GM19463 (cell line): ENCODE data around the gene CTNNB1.
A peak's percentile ranks its signal among the peaks of the same experiment; 100 is the strongest.

Source experiments
- ATAC-seq: cut with Tn5 transposase; IDR thresholded peaks from one replicate; pipeline ENCODE4 v1.9.1; 2021; ENCODE audit warnings: mild to moderate bottlenecking, moderate library complexity; ENCODE audit not compliant: unreplicated experiment

Gene CTNNB1

DNA sequence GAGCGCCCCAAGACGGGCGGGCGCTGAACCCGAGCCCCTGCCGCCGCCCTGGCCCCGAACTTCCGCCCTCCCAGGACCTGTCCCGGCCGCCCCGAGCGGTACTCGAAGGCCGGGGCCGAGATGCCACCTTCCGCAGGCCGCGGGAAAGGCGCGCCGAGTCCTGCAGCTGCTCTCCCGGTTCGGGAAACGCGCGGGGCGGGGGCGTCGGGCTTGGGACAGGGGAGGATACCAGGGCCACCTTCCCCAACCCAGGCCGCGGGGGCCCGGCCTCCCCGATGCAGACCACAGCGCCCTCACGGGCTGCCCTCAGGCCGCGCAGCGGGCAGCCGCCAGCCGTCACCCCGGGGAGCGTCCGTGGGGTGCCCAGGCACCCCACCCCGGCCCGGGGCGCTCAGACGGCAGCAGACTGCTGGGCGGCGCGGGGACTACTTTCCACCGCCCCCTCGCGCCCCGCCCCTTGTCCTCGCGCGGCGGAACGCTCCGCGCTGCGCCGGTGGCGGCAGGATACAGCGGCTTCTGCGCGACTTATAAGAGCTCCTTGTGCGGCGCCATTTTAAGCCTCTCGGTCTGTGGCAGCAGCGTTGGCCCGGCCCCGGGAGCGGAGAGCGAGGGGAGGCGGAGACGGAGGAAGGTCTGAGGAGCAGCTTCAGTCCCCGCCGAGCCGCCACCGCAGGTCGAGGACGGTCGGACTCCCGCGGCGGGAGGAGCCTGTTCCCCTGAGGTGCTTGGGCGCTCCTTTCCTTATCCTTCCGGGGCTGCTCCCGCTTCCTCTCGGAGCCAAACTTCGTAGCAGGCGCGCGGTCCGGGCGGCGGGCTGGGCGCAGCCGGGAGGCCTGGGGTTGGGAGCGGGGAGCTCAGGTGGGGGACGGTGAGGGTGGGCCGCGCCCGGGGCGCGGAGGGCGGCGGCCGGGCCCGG, at the start of gene CTNNB1:
TSS of gene CTNNB1 (plus strand) at position 556 of the 916 bp plus-strand sequence. CDS start 24,564 bp downstream, outside the sequence.
- peak; percentile 61 for ATAC-seq

DNA sequence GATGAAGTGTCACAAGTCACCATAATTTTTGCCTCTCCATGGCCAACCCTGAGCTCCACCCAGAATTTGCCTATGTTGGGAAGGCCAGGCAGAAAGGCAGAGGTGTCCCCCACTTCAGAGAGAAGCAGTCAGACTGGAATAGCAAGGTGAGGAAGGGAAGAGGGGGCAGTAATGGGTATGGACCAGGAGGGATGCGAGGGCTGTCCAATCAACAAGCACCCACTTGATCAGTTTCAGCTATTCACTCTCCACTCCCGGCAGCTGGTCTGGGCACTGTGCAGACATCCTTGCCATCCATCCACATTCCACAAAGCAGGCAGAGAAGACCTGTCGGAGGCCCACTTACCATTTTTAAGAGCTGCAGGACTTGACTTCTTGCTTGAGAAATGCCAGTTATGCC, 43.5 kb upstream of the CTNNB1 start:
- no peak for ATAC-seq

DNA sequence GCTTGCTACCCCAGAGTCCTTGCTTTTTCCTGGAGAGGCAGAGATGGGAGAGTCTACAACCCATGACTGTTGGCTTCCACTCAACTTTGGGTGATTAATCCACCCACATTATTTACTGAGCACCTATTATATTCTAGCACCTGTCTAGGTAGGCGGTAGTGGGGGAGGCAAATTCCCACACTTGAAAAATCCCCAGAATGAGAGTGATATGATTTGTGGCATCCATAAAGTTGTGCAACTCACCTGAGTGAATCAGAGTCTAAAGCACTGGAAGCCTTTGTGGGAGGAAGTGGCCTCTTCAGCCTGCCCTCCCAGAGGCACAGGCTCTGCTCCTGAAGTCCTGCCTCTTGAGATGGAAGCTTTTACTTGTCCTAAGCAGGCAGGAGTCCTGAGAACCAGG, 40.4 kb upstream of the CTNNB1 start:
- no peak for ATAC-seq

DNA sequence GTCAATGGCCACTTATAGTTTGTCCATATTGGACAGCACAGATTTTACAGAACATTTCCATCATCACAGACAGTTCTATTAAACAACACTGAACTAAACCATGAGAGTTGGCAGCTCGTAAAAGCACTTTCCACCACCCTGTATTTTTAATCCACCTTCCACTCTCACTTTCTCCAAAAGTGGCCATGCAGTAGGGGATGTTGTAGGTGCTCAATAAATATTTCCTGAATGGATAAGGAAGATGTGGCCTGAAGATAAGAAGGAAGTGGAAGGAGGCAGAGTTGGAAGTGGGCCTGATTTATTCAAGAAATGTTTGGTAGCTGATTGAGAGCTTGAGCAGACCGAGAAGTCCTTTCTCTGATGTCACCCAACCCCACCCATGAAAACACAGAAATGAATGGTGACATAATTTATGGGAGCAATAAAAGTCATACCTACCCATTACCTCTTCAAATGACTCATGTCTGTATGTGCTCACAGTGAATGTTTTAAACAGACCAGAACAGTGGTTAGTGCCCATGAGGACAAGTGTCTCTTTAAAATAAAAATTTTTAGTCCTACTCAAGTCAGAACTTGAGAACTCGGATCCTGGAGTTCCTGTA, 39.6 kb upstream of the CTNNB1 start:
- ATAC-seq: no peak

DNA sequence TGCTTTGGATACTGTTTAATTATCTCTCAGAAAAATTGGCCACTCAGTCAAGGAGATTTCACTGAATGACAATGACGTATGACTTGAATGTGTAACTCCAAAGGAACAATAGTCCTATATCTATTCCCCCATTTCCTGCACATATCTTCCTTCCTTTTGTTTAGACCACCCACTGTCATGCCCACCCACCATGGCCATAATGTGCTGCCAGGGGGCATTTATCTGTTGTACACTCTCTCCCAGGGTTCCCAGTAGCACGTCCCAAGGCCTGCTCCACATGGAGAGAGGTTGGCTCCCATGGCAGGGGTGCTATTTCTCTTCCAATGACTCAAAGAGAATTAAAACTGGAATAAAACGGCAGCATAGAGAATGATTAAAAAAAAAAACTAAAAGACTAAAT, 36.8 kb upstream of the CTNNB1 start:
- ATAC-seq: no peak

DNA sequence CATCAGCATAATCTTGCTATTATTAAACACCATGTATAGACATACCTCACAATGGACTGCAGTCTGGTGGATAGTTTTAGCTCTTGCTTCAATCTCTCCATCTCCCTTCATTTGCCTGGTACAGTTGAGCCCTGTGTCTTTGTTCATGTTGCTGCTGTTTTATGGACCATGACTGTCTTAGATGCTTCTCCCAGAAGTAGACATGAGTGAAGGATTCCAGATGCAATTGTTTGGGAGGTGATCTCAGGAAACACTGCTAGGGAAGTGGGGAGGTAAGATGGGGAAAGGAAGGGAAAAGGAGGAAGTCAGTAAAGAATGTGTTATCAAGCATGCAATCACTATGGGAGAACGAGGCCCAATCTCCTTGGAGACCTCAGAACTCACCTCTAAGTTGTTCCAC, 36.3 kb upstream of the CTNNB1 start:
- no peak for ATAC-seq

DNA sequence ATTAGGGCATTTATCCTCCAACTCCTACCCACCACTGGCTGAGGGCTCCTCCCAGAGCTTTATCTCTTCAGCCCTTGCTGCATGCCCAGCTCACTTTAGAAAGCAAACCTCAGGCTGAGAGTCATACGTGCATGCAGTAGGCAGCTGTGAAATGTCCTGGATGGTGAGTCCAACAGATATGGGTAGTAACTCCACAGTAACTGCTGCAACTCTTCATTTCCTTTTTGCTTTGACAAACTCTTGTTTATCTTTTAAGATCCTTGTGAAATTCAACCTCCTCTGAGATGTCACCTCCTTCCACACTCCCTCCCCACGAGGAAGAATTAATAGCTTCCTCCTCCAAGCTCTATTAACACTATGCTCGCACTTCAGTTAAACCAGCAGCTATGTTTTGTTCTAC, 35.9 kb upstream of the CTNNB1 start:
- ATAC-seq: no peak

DNA sequence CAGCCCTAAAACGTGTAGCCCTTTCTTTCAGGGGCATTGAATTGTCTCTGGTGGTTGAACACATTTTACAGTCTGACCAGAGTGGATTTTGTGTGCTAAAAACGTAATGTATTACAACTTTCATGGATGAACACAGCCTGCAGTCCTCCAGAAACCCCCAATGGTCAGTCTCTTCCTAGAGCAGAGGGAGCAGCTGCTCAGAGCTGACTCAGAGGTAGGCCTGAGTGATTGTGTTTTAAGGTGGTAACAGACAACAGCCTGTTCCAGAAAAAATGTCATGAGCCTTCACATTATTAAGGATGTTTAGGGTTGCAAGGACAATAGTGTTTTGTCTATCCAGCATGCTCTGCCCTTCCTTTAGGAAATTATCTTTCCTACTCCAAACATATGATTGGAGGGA, 34.5 kb upstream of the CTNNB1 start:
- no peak for ATAC-seq

DNA sequence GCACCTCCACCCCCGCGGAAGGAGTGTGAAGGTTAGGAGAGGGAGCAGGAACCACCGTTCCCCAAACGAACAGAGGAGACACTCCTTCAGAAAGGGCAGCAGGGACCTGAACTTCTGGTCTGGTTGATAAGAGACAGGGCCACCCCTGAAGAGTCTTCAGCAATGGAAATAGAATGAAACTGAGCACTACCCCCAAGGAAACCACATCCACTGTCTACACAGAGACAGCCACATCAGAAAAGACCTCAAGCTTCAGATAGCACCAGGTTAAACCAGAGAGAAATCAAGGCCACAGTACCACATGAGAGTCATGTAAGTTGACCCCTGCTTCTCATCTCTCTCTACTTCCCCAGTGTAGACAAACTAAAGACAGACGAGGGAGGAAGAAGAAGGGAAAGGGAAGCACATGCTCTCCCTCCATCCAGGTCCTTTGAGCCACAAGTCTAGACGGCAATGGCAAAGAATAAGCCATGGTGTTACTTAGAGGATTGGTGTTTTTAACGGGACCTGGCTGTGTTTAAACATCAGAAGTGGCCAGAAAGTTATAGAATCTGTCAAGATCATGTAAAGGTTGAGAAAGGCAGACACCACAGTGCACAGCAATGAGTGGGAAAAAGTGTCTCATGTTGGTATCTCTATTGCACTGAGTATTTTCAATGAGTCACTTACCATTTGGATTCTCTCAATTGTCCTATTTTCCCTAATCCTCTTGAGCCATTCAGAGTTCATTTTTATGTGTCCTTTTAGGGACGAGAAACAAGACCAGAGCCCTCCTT, 31.4 kb upstream of the CTNNB1 start:
- ATAC-seq: no peak

DNA sequence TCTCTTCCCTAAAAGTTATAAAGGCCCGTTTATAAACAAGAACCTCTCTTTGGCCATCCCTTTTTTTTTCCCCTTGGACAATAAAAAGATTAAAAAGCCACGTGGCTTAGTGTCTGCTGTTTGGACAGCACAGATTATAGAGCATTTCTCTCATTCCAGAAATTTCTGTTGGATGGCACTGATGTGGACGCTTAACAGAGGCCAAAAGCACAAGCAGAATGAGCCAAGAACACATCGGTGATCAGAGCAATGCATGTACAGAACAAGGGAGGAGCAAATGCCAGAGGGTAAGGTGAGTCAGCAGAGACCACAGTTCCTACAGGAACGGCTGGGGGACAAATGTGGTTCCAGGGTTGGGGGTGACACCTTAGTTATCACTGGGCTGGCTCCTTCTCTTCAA, 30.3 kb upstream of the CTNNB1 start:
- no peak for ATAC-seq

DNA sequence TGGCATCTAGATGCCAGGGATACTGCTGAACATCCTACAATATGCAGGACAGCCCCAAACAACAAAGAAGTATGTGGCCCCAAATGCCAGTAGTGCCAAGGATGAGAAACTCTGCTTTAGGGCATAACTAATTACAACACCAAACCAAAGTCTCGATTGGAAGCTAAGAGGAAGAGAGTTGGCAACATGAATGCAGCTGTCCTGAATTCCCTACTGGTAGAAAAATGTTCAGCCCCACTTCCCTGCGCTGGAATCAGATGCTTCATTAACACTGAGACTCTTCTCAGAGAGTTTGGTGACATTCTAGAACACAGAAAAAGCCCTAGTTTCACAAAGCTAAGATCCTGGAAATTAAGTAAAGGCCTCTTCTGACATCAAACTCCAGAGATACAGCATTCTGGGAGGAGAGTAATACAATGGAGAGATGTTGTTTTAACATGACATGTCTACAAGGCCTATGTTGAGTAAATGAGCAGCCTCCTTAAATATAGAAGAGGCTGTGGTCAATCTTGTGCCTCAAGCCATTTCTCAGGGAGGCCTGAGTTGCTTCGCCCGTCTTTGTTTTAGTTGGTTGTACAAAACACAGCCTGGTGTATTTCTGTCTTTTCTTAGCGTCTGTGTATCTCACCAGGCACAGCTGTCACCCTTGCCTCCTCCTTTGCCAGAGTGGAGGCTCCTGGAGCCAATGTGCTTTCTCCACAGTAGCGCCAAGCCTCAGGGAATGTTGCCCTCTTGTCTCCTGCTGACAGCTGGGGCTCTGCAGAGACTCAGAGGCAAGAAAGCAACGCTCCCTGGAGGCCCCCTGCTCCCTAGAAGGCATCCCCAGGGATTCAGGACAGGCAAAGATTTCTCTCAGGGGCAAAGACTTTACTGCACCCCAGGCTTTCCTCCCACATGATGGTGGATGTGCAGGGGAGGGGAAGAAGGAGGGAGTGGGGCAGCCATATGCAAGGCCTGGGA, 25.1 kb upstream of the CTNNB1 start:
- no peak for ATAC-seq

DNA sequence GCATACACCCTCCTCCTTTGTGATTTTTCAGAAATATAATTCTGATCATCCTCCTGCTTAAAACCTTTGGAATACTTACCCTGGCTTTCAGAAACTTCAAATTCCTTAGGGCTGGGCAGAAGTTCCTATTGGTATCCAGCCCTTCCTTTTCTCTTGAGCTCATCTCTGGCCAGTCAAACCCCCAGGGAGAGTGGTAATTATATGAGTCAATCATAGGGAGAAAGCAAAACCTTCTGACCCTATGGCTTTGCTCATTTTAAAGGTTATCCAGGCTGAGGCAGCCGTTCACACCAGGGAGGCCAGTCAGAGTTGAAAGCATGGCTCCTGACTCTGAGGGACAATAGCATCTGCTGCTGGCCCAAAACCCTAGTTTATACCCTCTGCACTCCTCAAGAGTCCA, 23.9 kb upstream of the CTNNB1 start:
- no peak for ATAC-seq

DNA sequence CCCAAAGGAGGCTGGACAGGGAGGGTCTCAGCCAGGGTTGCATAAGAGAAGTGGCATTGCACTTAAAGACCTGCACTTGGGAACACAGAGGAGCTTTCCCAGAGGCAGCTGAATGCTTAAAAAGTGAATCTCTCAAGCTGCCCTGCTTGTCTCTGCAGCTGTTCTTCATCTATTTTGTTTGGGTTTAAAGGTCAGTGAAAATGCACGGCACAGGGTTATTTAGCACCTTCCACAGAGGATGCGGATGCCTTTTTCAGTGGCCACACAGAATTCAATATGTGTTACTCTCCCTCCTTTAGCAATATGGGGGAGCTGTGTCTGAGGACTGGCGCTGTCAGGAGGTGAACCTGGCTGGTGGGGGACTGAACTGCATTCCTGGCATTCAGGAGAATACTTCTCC, 22.7 kb upstream of the CTNNB1 start:
- no peak for ATAC-seq

DNA sequence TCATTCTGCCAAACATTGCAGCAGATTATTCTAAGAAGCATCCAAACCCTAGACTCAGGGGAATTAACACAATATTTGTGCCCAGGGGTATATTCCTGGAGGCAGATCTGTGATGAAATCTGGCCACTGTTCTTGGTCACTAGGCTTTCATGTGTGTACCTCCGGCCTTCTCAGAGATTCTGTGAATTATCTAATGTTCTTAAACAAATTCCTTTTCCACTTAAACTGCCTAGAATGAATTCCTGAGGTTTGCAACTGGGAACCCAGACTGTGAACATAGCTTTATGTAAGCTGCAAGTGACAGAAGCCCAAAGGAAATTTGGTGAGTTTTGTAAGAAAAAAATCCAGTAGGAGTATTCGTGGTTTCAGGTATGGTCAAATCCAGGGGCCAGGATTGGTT, 20.7 kb upstream of the CTNNB1 start:
- no peak for ATAC-seq

DNA sequence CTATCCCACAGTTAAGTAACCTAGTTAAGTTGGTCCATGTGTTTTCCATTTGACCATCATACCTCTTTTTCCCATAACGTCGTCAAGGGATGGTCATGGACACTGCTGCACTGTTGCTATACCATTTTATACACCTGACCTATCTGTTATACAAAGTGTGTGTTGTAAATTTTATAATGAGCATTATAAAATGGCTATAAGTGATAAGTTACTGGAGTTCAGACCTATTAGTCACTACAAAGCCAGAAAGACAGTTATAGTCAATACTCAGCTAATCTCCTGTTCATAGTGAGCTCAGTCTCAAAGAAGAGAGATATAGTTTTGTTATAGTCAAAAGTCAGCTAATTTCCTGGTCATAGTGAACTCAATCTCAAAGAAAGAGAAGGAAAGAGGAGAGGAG, 18.9 kb upstream of the CTNNB1 start:
- ATAC-seq: no peak

DNA sequence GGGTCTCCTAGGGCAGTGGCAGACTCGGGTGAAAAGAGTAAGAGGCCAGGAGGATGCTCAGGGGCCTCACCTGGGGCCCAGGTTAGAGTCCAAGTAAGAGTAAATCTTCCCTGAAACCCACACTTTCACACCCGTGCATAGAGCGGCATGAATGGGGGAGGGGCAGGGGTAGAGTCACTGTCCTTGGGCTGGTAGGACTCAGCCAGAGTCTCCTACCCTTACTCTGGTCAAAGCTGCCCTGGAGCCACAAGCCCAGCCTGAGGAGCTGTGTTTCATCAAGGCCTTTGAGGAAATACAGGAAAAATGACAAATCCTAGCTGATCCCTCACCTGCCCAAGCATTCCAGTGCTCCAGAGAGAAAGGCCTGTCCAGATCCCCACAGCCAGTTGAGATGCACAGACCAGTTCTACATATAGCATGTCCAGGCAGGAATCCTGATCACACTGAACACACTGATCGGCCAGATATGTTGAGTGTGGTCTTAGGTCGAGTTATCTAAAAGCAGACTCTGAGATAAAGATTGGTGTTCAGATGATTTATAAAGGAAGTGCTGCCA, 16.7 kb upstream of the CTNNB1 start:
- ATAC-seq: no peak

DNA sequence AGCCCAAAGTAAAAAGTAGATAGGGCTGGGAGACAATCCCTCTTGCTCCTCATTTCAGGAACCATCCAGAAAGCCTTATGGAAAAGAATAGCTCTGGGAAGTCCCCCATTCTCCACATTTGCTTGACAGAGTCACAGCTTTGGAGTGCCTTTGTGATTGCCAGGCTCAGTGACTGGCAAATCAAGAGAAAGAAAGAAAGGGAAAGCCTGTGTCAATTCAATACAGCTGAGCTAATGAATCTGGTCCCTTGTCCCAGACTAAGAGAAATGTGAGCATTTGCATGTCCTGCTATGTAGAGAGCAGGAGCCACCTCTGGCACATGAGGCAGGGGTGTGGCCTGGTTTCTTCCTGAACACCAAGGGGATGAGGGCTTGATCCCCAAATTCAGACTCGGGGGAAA, 14.9 kb upstream of the CTNNB1 start:
- ATAC-seq: no peak

DNA sequence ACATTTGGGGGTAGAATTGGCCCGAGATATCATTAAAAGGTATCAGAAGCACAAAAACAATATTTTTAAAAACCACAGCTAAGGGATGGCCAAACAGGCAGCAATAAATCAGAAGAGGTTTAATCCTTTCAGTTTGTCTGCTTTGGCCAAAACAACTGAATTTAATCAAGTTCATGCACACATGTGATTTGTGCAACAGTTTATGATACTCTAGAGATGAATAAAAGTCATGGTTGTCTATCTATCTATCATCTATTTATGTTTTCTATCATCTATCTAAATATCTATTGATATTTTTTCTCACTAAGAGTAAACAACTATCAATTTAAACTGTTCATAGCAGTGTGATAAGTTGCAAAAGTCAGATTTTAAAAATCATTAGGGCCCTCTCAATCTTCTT, 13.0 kb upstream of the CTNNB1 start:
- ATAC-seq: no peak

DNA sequence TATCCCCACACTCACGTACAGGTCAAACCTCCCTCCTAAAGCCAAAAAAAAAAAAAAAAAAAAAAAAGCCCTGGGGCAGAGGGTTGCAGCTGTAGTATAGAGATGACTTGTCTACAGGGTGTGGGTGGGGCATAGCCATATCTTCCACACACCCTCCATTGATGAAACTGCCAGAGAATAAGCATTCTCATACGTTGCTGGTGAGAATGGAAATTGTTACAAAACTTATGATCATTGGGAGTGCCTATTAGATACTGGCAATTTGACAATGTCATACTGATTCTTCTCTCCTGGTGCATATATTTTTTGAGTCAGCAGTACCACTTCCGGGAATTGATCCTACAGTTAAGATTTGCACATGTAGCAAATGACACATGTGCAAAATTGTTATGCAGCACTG, 11.0 kb upstream of the CTNNB1 start:
- no peak for ATAC-seq
